Neuronal stem cell (in vitro differentiated cells): Measurements from ENCODE around the gene SPOCK2.

Experiments used
- DNase-seq: peaks from one replicate; pipeline ENCODE4 v3.0.0-alpha.2; 2013; ENCODE audit warnings: low spot score
- H2AFZ ChIP-seq: one replicate; pipeline ENCODE4 v1.6.1; 2013; ENCODE audit warnings: mild to moderate bottlenecking, low read length, inconsistent platforms
- H2AK5ac ChIP-seq: 2 replicates; pipeline ENCODE4 v1.6.1; 2013; ENCODE audit warnings: low read depth, mild to moderate bottlenecking, inconsistent platforms, low read length, moderate library complexity, mixed read lengths
- H2BK120ac ChIP-seq: 2 replicates; pipeline ENCODE4 v1.6.1; 2013; ENCODE audit warnings: low read depth, mild to moderate bottlenecking, inconsistent platforms, low read length, moderate library complexity, mixed read lengths
- H2BK12ac ChIP-seq: one replicate; pipeline ENCODE4 v1.6.1; 2013; ENCODE audit warnings: low read length, inconsistent platforms
- H2BK15ac ChIP-seq: 2 replicates; pipeline ENCODE4 v1.6.1; 2013; ENCODE audit warnings: mild to moderate bottlenecking, low read length, inconsistent platforms, mixed read lengths
- H2BK5ac ChIP-seq: one replicate; pipeline ENCODE4 v1.6.1; 2013; ENCODE audit warnings: inconsistent platforms, mild to moderate bottlenecking, low read length, moderate library complexity
- H3K14ac ChIP-seq: one replicate; pipeline ENCODE4 v1.6.1; 2013; ENCODE audit warnings: low read length, inconsistent platforms
- H3K18ac ChIP-seq: 2 replicates; pipeline ENCODE4 v1.6.1; 2013; ENCODE audit warnings: low read length, inconsistent platforms
- H3K23ac ChIP-seq: 2 replicates; pipeline ENCODE4 v1.6.1; 2013; ENCODE audit warnings: low read depth, mild to moderate bottlenecking, mixed read lengths, low read length, inconsistent platforms; ENCODE audit not compliant: poor library complexity
- H3K27ac ChIP-seq: replicated peaks from 3 replicates; pipeline ENCODE4 v1.5.1; 2013; ENCODE audit warnings: low read length, inconsistent platforms
- H3K27me3 ChIP-seq, 3 experiments: 2 replicates each; pipeline ENCODE4 v1.6.1; 2013; ENCODE audit warnings: low read length in 3 of 3, mild to moderate bottlenecking in 2 of 3, inconsistent platforms in 1 of 3, low read depth in 1 of 3, mixed read lengths in 1 of 3, moderate library complexity in 1 of 3; ENCODE audit not compliant: control insufficient read depth in 3 of 3, insufficient read depth in 3 of 3
- H3K36me3 ChIP-seq, 2 donors: replicated peaks in 1 of 2; 2 replicates each; pipeline ENCODE4 v1.6.1; 2013; ENCODE audit warnings: low read length in 2 of 2; ENCODE audit not compliant: control insufficient read depth in 2 of 2, insufficient read depth in 2 of 2
- H3K4ac ChIP-seq: 2 replicates; pipeline ENCODE4 v1.6.1; 2013; ENCODE audit warnings: inconsistent platforms, mild to moderate bottlenecking, low read length, moderate library complexity
- H3K4me1 ChIP-seq, 2 donors: 1 replicate in 1 of 2; 2 replicates in 1 of 2; pipeline ENCODE4 v1.6.1; 2013; ENCODE audit warnings: low read length in 2 of 2, low read depth in 1 of 2; ENCODE audit not compliant: control insufficient read depth in 2 of 2, insufficient read depth in 1 of 2
- H3K4me2 ChIP-seq: one replicate; pipeline ENCODE4 v1.6.1; 2013; ENCODE audit warnings: mild to moderate bottlenecking, low read length, inconsistent platforms; ENCODE audit not compliant: insufficient read depth, poor library complexity, severe bottlenecking
- H3K4me3 ChIP-seq, 2 donors: 2 replicates each; pipeline ENCODE4 v1.5.1; 2013; ENCODE audit warnings: low read length in 2 of 2, mild to moderate bottlenecking in 2 of 2, inconsistent platforms in 1 of 2, moderate library complexity in 1 of 2
- H3K79me1 ChIP-seq: one replicate; pipeline ENCODE4 v1.6.1; 2013; ENCODE audit warnings: low read depth, mild to moderate bottlenecking, inconsistent platforms, low read length, moderate library complexity
- H3K9ac ChIP-seq: one replicate; pipeline ENCODE4 v1.6.1; 2013; ENCODE audit warnings: mild to moderate bottlenecking, low read depth, low read length, inconsistent platforms; ENCODE audit not compliant: poor library complexity
- H3K9me3 ChIP-seq, 2 donors: replicated peaks in 1 of 2; 2 replicates each; pipeline versions ENCODE3 to v1.6.1; 2013; ENCODE audit warnings: low read length in 2 of 2, mild to moderate bottlenecking in 2 of 2, inconsistent platforms in 1 of 2, low read depth in 1 of 2, mixed read lengths in 1 of 2, moderate library complexity in 1 of 2; ENCODE audit not compliant: control insufficient read depth in 2 of 2, insufficient read depth in 1 of 2
- H4K8ac ChIP-seq: one replicate; pipeline ENCODE4 v1.6.1; 2013; ENCODE audit warnings: low read depth, mild to moderate bottlenecking, inconsistent platforms, low read length, moderate library complexity
- H4K91ac ChIP-seq: one replicate; pipeline ENCODE4 v1.6.1; 2013; ENCODE audit warnings: low read length, low read depth, mild to moderate bottlenecking, inconsistent platforms; ENCODE audit not compliant: poor library complexity
- WGBS, 2 donors: extraction: QIAGEN DNeasy Blood & Tissue Kit; methylation state at CpG; one replicate each; pipeline ENCODE4 v1.1.7; 2013; ENCODE audit warnings: missing lambda C conversion rate in 2 of 2, mixed read lengths in 1 of 2; ENCODE audit not compliant: insufficient read length in 2 of 2, insufficient replicate concordance in 1 of 2; ENCODE audit errors: extremely low coverage in 2 of 2; 5-methylcytosine and 5-hydroxymethylcytosine counted together

The SPOCK2 gene

GRCh38 chr10:72134785-72135767, 46.7 kb upstream of the SPOCK2 start:
- no peak overlapping the region for H4K91ac ChIP-seq
- H2BK120ac ChIP-seq = no peak overlapping the region
- no peak overlapping the region for H2BK12ac ChIP-seq
- no peak for DNase-seq
- no CpG with 5 or more reads among the region's 10 CpGs for WGBS, 2 donors
- no peaks in the 10 kb centered on the region for H3K79me1 ChIP-seq
- H2BK5ac ChIP-seq = no peak overlapping the region
- no peaks in the 10 kb centered on the region for H3K4me1 ChIP-seq
- H3K14ac ChIP-seq = no peak overlapping the region
- no peak overlapping the region for H3K9ac ChIP-seq
- H3K4ac ChIP-seq = no peak overlapping the region
- H3K23ac ChIP-seq = no peak overlapping the region
- H3K36me3 ChIP-seq = peaks cover 2 to 5% of the 10 kb centered on the region in 2 donors
- H4K8ac ChIP-seq = no peak overlapping the region
- no peaks in the 10 kb centered on the region for H3K9me3 ChIP-seq
- no peak overlapping the region for H3K27ac ChIP-seq
- H2AK5ac ChIP-seq = no peak overlapping the region
- H3K4me3 ChIP-seq = no peak overlapping the region
- no peak overlapping the region for H2BK15ac ChIP-seq
- no peak overlapping the region for H3K18ac ChIP-seq
- no peaks in the 10 kb centered on the region for H3K27me3 ChIP-seq
- no peak overlapping the region for H3K4me2 ChIP-seq
- H2AFZ ChIP-seq = no peak overlapping the region

DNA sequence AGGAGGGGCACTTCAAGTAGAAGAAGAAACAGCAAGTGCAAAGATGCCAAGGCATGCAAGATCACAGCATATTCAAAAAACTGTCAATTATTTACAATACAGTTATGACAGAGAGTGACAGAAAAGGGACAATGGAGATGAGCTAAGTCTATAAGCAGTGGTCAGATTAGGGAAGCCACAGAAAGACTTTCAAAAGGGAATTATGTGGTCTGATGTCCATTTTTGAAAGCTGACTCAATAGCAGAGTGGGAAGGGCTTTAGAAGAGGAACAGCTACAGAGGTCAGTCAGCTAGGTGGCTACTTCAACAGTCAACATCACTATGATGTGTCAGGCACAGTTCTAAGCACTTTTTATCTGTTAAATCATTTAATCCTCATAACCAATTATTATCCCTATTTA, 45.2 kb upstream of the SPOCK2 start:
- no peak for DNase-seq
- Histone ChIP-seq H3K4me2 (no peak overlapping the region), H2BK120ac (no peak overlapping the region), H4K8ac (no peak overlapping the region), H3K4me1 (no peaks in the 10 kb centered on the region), H2BK5ac (no peak overlapping the region), H3K9ac (no peak overlapping the region), H3K79me1 (no peaks in the 10 kb centered on the region), H3K23ac (no peak overlapping the region), H3K36me3 (peaks cover 2 to 5% of the 10 kb centered on the region in 2 donors), H3K4me3 (no peak overlapping the region), H2AFZ (no peak overlapping the region), H2BK15ac (no peak overlapping the region), H3K14ac (no peak overlapping the region), H3K9me3 (no peaks in the 10 kb centered on the region), H3K18ac (no peak overlapping the region), H2BK12ac (no peak overlapping the region), H3K4ac (no peak overlapping the region), H2AK5ac (no peak overlapping the region), H3K27ac (no peak overlapping the region), H3K27me3 (no peaks in the 10 kb centered on the region), H4K91ac (no peak overlapping the region)

GRCh38 chr10:72132854-72133253, 44.5 kb upstream of the SPOCK2 start:
- no peaks in the 10 kb centered on the region for H3K27me3 ChIP-seq
- H2BK12ac ChIP-seq = no peak overlapping the region
- no peak overlapping the region for H3K23ac ChIP-seq
- no peak overlapping the region for H3K9ac ChIP-seq
- H4K8ac ChIP-seq = no peak overlapping the region
- H2BK15ac ChIP-seq = no peak overlapping the region
- no peak overlapping the region for H3K4me2 ChIP-seq
- no peaks in the 10 kb centered on the region for H3K4me1 ChIP-seq
- no peak overlapping the region for H2BK5ac ChIP-seq
- peaks cover 2 to 5% of the 10 kb centered on the region in 2 donors for H3K36me3 ChIP-seq
- no peak overlapping the region for H2AFZ ChIP-seq
- WGBS, 2 donors = no CpG with 5 or more reads among the region's 4 CpGs
- DNase-seq = no peak
- H3K4ac ChIP-seq = no peak overlapping the region
- H3K27ac ChIP-seq = no peak overlapping the region
- no peak overlapping the region for H4K91ac ChIP-seq
- no peak overlapping the region for H3K18ac ChIP-seq
- H3K79me1 ChIP-seq = no peaks in the 10 kb centered on the region
- no peak overlapping the region for H2BK120ac ChIP-seq
- H3K9me3 ChIP-seq = no peaks in the 10 kb centered on the region
- H3K4me3 ChIP-seq = no peak overlapping the region
- no peak overlapping the region for H3K14ac ChIP-seq
- no peak overlapping the region for H2AK5ac ChIP-seq

GRCh38 chr10:72127571-72127970, 39.2 kb upstream of the SPOCK2 start:
- Histone ChIP-seq H2BK15ac (no peak overlapping the region), H3K4ac (no peak overlapping the region), H3K14ac (no peak overlapping the region), H4K8ac (no peak overlapping the region), H2BK120ac (no peak overlapping the region), H3K4me2 (no peak overlapping the region), H3K79me1 (no peaks in the 10 kb centered on the region), H2BK5ac (no peak overlapping the region), H2AFZ (no peak overlapping the region), H3K9me3 (no peaks in the 10 kb centered on the region), H3K4me3 (no peak overlapping the region), H3K18ac (no peak overlapping the region), H3K23ac (no peak overlapping the region), H4K91ac (no peak overlapping the region), H2AK5ac (no peak overlapping the region), H3K9ac (no peak overlapping the region), H2BK12ac (no peak overlapping the region), H3K36me3 (peaks cover 2 to 14% of the 10 kb centered on the region in 2 donors), H3K27ac (no peak overlapping the region), H3K4me1 (peaks cover 0 to 19% of the 10 kb centered on the region in 2 donors), H3K27me3 (no peaks in the 10 kb centered on the region)
- WGBS, 2 donors = no CpG with 5 or more reads among the region's 2 CpGs
- DNase-seq = no peak
